ENCODE data around the gene SYNGR1. TPM values are rescaled to one million over a fixed set of nuclear protein-coding genes. Genes with fewer than 3 reads are reported as not detected.

SYNGR1 gene
- total and polyA plus RNA-seq, 2 of the 8 experiments (the other 6 are each of a cell fraction or from before 2014, with no cell fraction given), result 32.5 to 84.7 TPM

GRCh38 chr22:39303358-39303757 is 46.4 kb upstream of the SYNGR1 start:
- CTCF ChIA-PET (ENCODE audit: partially characterized antibody), result interaction anchor here (0.8 to 6.1 kb wide), 12 partner anchors 8 to 434 kb away, joined by 3 to 80 read pairs (median 4); partner anchors contain the start of gene PDGFB
- no peak overlapping the region for H2BK15ac ChIP-seq (ENCODE audit: low read length)
- DNase-seq (ENCODE audit: low read depth in 1 of 2, low spot score in 2 of 2), result no peak
- no peaks in the 10 kb centered on the region for H3K23me2 ChIP-seq (ENCODE audit: low read depth, low read length)
- H3K56ac ChIP-seq (replicated peaks; ENCODE audit: insufficient read length, low read depth, low read length), result no peak overlapping the region
- 86% methylated on average over 11 of the region's 11 CpGs; no CpG with 5 or more reads in 1 of the 2 experiments for WGBS, 2 experiments (ENCODE audit: extremely low coverage in 1 of 2, insufficient coverage in 1 of 2, insufficient read length in 1 of 2, insufficient replicate concordance in 2 of 2, low coverage in 1 of 2, low lambda C conversion rate in 2 of 2, missing lambda C conversion rate in 1 of 2)
- H3K9me3 ChIP-seq (ENCODE audit: insufficient read depth in 2 of 2, low read depth in 1 of 2, low read length in 1 of 2), result peaks cover 0 to 3% of the 10 kb centered on the region in 2 experiments; a peak in 1 of 4 replicates
- H2BK20ac ChIP-seq (ENCODE audit: low read length), result no peak overlapping the region
- H2AFZ ChIP-seq (ENCODE audit: low read length), result no peak overlapping the region
- H3K14ac ChIP-seq (ENCODE audit: insufficient read length), result no peak overlapping the region
- no peak overlapping the region for H2BK12ac ChIP-seq (ENCODE audit: low read depth, low read length)
- peaks cover 2 to 11% (median 7%) of the 10 kb centered on the region in 4 experiments for H3K4me1 ChIP-seq (replicated peaks in 1 of 4; ENCODE audit: control insufficient read depth in 3 of 4, insufficient read depth in 4 of 4, low read length in 3 of 4)
- POLR2A ChIA-PET (ENCODE audit: partially characterized antibody), result interaction anchor here (0.7 to 37.3 kb wide), 7 partner anchors 11 to 148 kb away, joined by 3 to 692 read pairs (median 3); partner anchors contain the start of gene RPL3
- H2BK120ac ChIP-seq (replicated peaks; ENCODE audit: low read depth, low read length), result no peak overlapping the region
- no peak overlapping the region for H3K4ac ChIP-seq (replicated peaks; ENCODE audit: insufficient read length, low read depth, low read length)
- no peak overlapping the region for H3K9ac ChIP-seq (replicated peaks in 1 of 4; ENCODE audit: extremely low read depth in 1 of 4, low read depth in 3 of 4, low read length in 3 of 4)
- H4K91ac ChIP-seq (replicated peaks; ENCODE audit: insufficient read length, low read length), result no peak overlapping the region
- H3K4me2 ChIP-seq (ENCODE audit: insufficient read depth in 1 of 2, low read depth in 2 of 2, low read length in 2 of 2), result no peak overlapping the region
- H4K20me1 ChIP-seq (replicated peaks in 1 of 2; ENCODE audit: control insufficient read depth in 1 of 2, insufficient read depth in 2 of 2, low read length in 2 of 2), result no peaks in the 10 kb centered on the region
- no peak overlapping the region for H3K4me3 ChIP-seq (ENCODE audit: extremely low read depth in 1 of 4, insufficient read depth in 2 of 4, low read depth in 3 of 4, low read length in 4 of 4)
- H2AK5ac ChIP-seq (ENCODE audit: low read depth, low read length), result no peak overlapping the region
- no peak overlapping the region for H3K23ac ChIP-seq (ENCODE audit: insufficient read length)
- no peak overlapping the region for H4K5ac ChIP-seq (ENCODE audit: insufficient read length, low read depth, low read length)
- FAIRE-seq, result no peak
- no peaks in the 10 kb centered on the region for H3K79me1 ChIP-seq (ENCODE audit: low read depth, low read length)
- H3K27me3 ChIP-seq (replicated peaks in 1 of 4; ENCODE audit: control insufficient read depth in 3 of 4, extremely low read depth in 1 of 4, insufficient read depth in 3 of 4, low read length in 3 of 4), result no peaks in the 10 kb centered on the region
- H3K18ac ChIP-seq (ENCODE audit: extremely low read depth, low read length), result no peak overlapping the region
- H4K8ac ChIP-seq (ENCODE audit: extremely low read depth, insufficient read depth, low read length), result no peak overlapping the region; the same call in 1 of the 2 replicates
- H3K36me3 ChIP-seq (ENCODE audit: control insufficient read depth in 2 of 4, insufficient read depth in 4 of 4, low read length in 3 of 4), result no peaks in the 10 kb centered on the region
- no peaks in the 10 kb centered on the region for H3K79me2 ChIP-seq (ENCODE audit: control insufficient read depth in 1 of 2, insufficient read depth in 2 of 2, low read length in 2 of 2)
- H3K27ac ChIP-seq (ENCODE audit: low read depth, low read length), result no peak overlapping the region
- no peak overlapping the region for H2BK5ac ChIP-seq (ENCODE audit: low read depth, low read length)
- TF ChIP-seq, protein P1, sequence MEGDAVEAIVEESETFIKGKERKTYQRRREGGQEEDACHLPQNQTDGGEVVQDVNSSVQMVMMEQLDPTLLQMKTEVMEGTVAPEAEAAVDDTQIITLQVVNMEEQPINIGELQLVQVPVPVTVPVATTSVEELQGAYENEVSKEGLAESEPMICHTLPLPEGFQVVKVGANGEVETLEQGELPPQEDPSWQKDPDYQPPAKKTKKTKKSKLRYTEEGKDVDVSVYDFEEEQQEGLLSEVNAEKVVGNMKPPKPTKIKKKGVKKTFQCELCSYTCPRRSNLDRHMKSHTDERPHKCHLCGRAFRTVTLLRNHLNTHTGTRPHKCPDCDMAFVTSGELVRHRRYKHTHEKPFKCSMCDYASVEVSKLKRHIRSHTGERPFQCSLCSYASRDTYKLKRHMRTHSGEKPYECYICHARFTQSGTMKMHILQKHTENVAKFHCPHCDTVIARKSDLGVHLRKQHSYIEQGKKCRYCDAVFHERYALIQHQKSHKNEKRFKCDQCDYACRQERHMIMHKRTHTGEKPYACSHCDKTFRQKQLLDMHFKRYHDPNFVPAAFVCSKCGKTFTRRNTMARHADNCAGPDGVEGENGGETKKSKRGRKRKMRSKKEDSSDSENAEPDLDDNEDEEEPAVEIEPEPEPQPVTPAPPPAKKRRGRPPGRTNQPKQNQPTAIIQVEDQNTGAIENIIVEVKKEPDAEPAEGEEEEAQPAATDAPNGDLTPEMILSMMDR (IDR thresholded peaks at IDR 0.05; ENCODE audit: control extremely low read depth in 1 of 3, insufficient read depth in 1 of 3, low read depth in 1 of 3, low read length in 3 of 3), result no peak
- TF ChIP-seq CTBP2 (IDR thresholded peaks at IDR 0.05; ENCODE audit: borderline replicate concordance, insufficient read depth, insufficient read length, low read length) (no peak), POLR2A (IDR thresholded peaks at IDR 0.05; ENCODE audit: control extremely low read depth in 1 of 2, low read depth in 2 of 2, low read length in 2 of 2) (no peak), RBBP5 (IDR thresholded peaks at IDR 0.05; ENCODE audit: borderline replicate concordance, low read depth, low read length) (no peak), ASH2L (IDR thresholded peaks at IDR 0.05; ENCODE audit: low read length) (no peak), RFX5 (IDR thresholded peaks at IDR 0.05; ENCODE audit: borderline replicate concordance, low read depth, low read length) (no peak), RAD21 (IDR thresholded peaks at IDR 0.05 in 1 of 2, conservative IDR thresholded peaks at IDR 0.05 in 1 of 2; ENCODE audit: low read depth in 2 of 2, low read length in 2 of 2) (no peak), HDAC6 (IDR thresholded peaks at IDR 0.05; ENCODE audit: low read depth, low read length) (no peak), GABPA (IDR thresholded peaks at IDR 0.05; ENCODE audit: borderline replicate concordance, insufficient read depth, low read length) (no peak), MAX (IDR thresholded peaks at IDR 0.05) (no peak), JUN (IDR thresholded peaks at IDR 0.05; ENCODE audit: low read depth, low read length) (no peak)
